ENCODE data around the gene CDK12.

DNA sequence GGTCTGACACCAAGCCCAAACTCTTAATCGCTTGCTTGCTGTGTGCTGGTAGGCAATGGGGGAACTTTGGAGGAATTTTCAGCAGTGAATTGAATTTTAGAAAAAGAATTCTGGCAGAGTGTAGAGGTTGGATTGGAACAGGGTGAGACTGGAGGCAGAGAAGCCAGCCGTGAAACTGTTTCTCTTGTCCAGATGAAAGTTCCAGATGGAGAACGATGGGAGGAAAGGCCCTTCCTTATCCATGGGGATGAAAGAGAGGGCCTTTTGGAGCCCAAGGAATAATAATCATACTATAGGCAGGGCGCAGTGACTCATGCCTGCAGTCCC, 120.4 kb downstream of the CDK12 start:
- TF ChIP-seq, protein P1, sequence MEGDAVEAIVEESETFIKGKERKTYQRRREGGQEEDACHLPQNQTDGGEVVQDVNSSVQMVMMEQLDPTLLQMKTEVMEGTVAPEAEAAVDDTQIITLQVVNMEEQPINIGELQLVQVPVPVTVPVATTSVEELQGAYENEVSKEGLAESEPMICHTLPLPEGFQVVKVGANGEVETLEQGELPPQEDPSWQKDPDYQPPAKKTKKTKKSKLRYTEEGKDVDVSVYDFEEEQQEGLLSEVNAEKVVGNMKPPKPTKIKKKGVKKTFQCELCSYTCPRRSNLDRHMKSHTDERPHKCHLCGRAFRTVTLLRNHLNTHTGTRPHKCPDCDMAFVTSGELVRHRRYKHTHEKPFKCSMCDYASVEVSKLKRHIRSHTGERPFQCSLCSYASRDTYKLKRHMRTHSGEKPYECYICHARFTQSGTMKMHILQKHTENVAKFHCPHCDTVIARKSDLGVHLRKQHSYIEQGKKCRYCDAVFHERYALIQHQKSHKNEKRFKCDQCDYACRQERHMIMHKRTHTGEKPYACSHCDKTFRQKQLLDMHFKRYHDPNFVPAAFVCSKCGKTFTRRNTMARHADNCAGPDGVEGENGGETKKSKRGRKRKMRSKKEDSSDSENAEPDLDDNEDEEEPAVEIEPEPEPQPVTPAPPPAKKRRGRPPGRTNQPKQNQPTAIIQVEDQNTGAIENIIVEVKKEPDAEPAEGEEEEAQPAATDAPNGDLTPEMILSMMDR (IDR thresholded peaks at IDR 0.05 in 4 of 5, conservative IDR thresholded peaks at IDR 0.05 in 1 of 5): no peak
- no peak for TF ChIP-seq POLR2A (IDR thresholded peaks at IDR 0.05)

All from gastrocnemius medialis (tissue), 4 donors.